Tibial nerve (tissue), 4 donors: ENCODE measurements around the gene KCNH1. TPM values are rescaled to one million over a fixed set of nuclear protein-coding genes. Genes with fewer than 3 reads are reported as not detected.

Experiments used
- DNase-seq, 2 donors: peaks; one replicate each; pipeline ENCODE4 v3.0.0-alpha.2; 2019; ENCODE audit warnings: low spot score in 2 of 2
- H3K27ac ChIP-seq, 4 donors: fragments of 200-600 bp; sonication (generic) in 3 of 4; one replicate each; pipeline ENCODE4 v1.5.1; 2017 to 2019; ENCODE audit warnings: mild to moderate bottlenecking in 1 of 4
- H3K27me3 ChIP-seq, 2 donors: fragments of 200-600 bp; sonication (generic) in 1 of 2; one replicate each; pipeline versions ENCODE4 v1.5.1 to v1.6.0; 2017 to 2019
- H3K36me3 ChIP-seq, 3 donors: fragments of 200-600 bp; sonication (generic); one replicate each; pipeline ENCODE4 v1.5.1; 2018 to 2019
- H3K4me1 ChIP-seq, 4 donors: fragments of 200-600 bp; sonication (generic) in 3 of 4; one replicate each; pipeline ENCODE4 v1.5.1; 2017 to 2019
- H3K4me3 ChIP-seq, 4 donors: fragments of 200-600 bp; sonication (generic) in 3 of 4; one replicate each; pipeline ENCODE4 v1.5.1; 2017 to 2019; ENCODE audit warnings: mild to moderate bottlenecking in 1 of 4, moderate library complexity in 1 of 4
- H3K9me3 ChIP-seq, 4 donors: fragments of 200-600 bp; sonication (generic) in 3 of 4; one replicate each; pipeline ENCODE4 v1.5.1; 2017 to 2019
- EP300 ChIP-seq, 2 donors: sonication (generic); formaldehyde crosslinking; IDR thresholded peaks; one replicate each; pipeline ENCODE4 v1.6.1; 2017; ENCODE audit warnings: antibody characterized with exemption in 2 of 2, mild to moderate bottlenecking in 1 of 2
- POLR2A ChIP-seq, 2 donors: fragments of 450-650 bp; IDR thresholded peaks; one replicate each; pipeline ENCODE4 v1.6.1; 2017; ENCODE audit warnings: antibody characterized with exemption in 2 of 2, mild to moderate bottlenecking in 2 of 2, moderate library complexity in 2 of 2
- WGBS, 2 donors: methylation state at CpG; one replicate each; pipeline ENCODE4 v1.1.5; 2018; 5-methylcytosine and 5-hydroxymethylcytosine counted together
- total RNA-seq, 4 donors: library from RNA; depleted of rRNA; stranded (reverse); fragments of >200 nt; gene quantifications; one replicate each; pipeline ENCODE4 v1.1.0, GENCODE V29; 2016
- TF ChIP-seq, protein P1 (sequence below), 5 experiments: fragments of 200-600 bp in 3 of 5; fragments of 450-650 bp in 2 of 5; sonication (generic) in 3 of 5; IDR thresholded peaks; one replicate each; pipeline ENCODE4 v1.5.1; 2016 to 2019; ENCODE audit warnings: antibody characterized with exemption in 5 of 5, mild to moderate bottlenecking in 3 of 5, moderate library complexity in 2 of 5

KCNH1 gene
- total RNA-seq, 4 donors from 2014 or later, result 1.9 to 10.0 (median 3.6) TPM

DNA sequence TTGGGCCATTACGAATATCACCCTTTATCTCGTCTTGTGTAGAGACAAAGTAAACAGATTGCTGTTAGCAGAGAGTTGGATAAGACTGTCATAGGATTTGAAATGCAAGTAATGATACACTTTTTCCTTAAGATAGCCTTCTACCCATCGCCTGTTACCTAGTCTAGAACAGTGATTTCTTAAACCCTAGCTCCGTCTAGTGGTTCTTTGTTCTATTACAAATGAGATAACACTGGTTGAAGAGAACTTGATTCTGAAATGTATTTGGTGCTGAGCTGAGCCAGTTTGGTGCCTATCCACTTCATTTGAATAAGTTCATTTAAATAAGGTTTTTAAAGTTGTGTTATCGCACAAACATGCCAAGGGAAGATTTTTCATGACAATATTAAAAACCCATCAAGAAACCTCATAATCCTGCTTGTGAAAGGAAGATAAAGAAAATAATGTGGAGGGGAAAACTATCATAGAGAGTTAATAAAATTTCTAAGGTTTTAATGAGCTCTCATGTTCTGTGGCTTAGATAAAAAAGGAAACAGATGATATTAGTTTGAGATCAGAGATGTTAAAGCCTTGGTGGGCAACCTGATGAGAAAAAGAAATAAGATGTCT lies 1.5 kb upstream of the KCNH1 start:
- TF ChIP-seq POLR2A (IDR thresholded peaks at IDR 0.05), result no peak
- TF ChIP-seq, protein P1, sequence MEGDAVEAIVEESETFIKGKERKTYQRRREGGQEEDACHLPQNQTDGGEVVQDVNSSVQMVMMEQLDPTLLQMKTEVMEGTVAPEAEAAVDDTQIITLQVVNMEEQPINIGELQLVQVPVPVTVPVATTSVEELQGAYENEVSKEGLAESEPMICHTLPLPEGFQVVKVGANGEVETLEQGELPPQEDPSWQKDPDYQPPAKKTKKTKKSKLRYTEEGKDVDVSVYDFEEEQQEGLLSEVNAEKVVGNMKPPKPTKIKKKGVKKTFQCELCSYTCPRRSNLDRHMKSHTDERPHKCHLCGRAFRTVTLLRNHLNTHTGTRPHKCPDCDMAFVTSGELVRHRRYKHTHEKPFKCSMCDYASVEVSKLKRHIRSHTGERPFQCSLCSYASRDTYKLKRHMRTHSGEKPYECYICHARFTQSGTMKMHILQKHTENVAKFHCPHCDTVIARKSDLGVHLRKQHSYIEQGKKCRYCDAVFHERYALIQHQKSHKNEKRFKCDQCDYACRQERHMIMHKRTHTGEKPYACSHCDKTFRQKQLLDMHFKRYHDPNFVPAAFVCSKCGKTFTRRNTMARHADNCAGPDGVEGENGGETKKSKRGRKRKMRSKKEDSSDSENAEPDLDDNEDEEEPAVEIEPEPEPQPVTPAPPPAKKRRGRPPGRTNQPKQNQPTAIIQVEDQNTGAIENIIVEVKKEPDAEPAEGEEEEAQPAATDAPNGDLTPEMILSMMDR (IDR thresholded peaks at IDR 0.05), result peak; percentile 36 to 57 (median 51)
- TF ChIP-seq EP300 (IDR thresholded peaks at IDR 0.05), result no peak
- Histone ChIP-seq H3K4me3 (no peak overlapping the region), H3K27me3 (peaks cover 0 to 28% of the 10 kb centered on the region in 2 donors), H3K9me3 (no peaks in the 10 kb centered on the region), H3K27ac (no peak overlapping the region), H3K4me1 (peaks cover 0 to 21% (median 12%) of the 10 kb centered on the region in 4 donors), H3K36me3 (no peaks in the 10 kb centered on the region)
- DNase-seq, result no peak
- 33 to 34% methylated on average over 5 of the region's 5 CpGs for WGBS, 2 donors

DNA sequence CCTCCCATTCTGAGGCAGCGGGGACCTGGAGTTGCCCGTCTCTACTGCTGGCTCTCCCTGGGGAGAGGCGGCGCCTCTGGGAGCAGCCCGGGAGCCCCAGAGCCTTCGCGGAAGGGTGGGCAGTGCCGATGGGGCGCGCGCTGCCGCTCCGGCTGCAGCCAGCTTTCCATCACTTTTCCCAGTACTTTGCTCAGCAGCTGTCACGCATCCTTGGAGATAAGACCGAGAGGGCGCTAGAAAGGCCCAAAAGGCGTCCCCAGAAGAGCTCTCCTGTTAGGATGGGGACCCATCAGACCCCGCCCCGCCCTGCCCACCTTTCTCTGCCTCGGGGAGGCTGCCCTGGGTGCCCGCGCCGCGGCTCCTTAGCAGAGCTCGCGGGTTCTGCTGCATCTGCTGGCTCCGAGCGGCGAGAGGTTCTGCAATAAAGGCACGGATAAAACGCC lies 534 bp downstream of the KCNH1 start:
- no peak overlapping the region for H3K27ac ChIP-seq

DNA sequence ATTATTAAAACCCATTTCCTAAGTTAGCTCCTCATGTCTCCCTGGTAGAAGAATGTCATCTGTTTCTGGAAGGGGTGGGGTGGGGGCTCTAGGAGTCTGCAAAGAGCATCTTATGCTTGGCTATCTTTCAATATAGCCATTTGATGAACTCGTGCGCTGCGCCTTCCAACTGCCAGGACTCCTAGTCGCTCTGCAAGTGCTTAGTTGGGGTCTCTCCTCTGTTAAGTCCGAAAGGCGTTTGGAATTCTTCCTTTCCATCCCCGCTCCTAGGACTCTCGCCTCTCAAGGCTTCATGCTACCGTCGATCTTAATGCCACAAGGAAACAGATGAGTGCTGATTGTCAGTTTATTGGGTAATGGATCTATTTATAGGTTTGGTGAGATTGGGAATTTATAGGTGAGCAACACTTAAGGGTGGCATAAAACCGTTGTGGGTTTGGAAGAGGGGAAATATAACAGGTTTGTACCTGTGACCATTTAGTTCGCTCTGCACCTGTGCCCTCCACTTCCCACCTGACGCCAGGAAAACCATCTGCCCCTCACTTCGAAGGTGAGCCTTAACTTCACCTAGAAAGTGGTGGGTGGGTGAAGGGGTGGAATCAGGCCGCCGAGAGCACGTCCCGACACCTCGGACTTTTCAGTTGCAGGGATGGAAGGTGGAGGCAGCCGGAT lies 1.1 kb downstream of the KCNH1 start:
- Histone ChIP-seq H3K4me1 (peaks cover 0 to 21% (median 12%) of the 10 kb centered on the region in 4 donors), H3K4me3 (peak overlapping the region in 3 of 4 donors; percentile 49 to 53 (median 51)), H3K36me3 (no peaks in the 10 kb centered on the region), H3K27me3 (peaks cover 0 to 32% of the 10 kb centered on the region in 2 donors), H3K27ac (no peak overlapping the region), H3K9me3 (no peaks in the 10 kb centered on the region)
- TF ChIP-seq EP300 (IDR thresholded peaks at IDR 0.05), result no peak
- no peak for TF ChIP-seq POLR2A (IDR thresholded peaks at IDR 0.05)
- TF ChIP-seq, protein P1 (IDR thresholded peaks at IDR 0.05), result no peak
- 24 to 27% methylated on average over 16 to 20 of the region's 20 CpGs for WGBS, 2 donors
- no peak for DNase-seq

More for the DNA sequence above, 534 bp downstream of the KCNH1 start:
- no peaks in the 10 kb centered on the region for H3K36me3 ChIP-seq
- no peaks in the 10 kb centered on the region for H3K9me3 ChIP-seq
- TF ChIP-seq, protein P1 (IDR thresholded peaks at IDR 0.05), result no peak
- TF ChIP-seq POLR2A (IDR thresholded peaks at IDR 0.05) (no peak), EP300 (IDR thresholded peaks at IDR 0.05) (no peak)
- H3K4me3 ChIP-seq, result peak overlapping the region; percentile 27 to 53 (median 50)
- H3K4me1 ChIP-seq, result peaks cover 0 to 21% (median 12%) of the 10 kb centered on the region in 4 donors
- WGBS, 2 donors, result 0% methylated on average over 10 to 26 of the region's 31 CpGs
- H3K27me3 ChIP-seq, result peaks cover 0 to 32% of the 10 kb centered on the region in 2 donors
- no peak for DNase-seq

DNA sequence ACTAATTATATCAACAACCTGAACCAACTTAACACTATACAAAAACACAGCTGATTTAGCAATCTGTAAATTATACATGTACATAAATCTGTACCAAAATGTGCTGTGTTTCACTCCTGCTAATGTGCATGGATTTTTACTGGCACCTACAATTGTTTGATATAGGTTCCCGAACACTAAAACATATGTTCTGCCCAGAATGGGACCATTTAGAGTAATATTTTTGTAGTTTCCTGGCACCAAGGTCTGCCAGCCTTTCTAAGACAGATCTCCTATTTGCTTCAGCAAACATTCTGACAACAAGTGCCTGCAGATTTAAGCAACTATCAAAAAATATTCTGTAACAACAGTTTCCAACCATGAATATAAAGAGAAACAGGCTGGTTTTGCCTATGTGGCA lies 4.2 kb downstream of the KCNH1 start:
- Histone ChIP-seq H3K4me3 (no peak overlapping the region), H3K36me3 (no peaks in the 10 kb centered on the region), H3K27ac (no peak overlapping the region), H3K9me3 (no peaks in the 10 kb centered on the region), H3K4me1 (peaks cover 0 to 21% (median 12%) of the 10 kb centered on the region in 4 donors), H3K27me3 (peaks cover 0 to 38% of the 10 kb centered on the region in 2 donors)
- 81 to 93% methylated on average over 1 of the region's 1 CpG for WGBS, 2 donors
- TF ChIP-seq, protein P1 (IDR thresholded peaks at IDR 0.05), result no peak
- TF ChIP-seq POLR2A (IDR thresholded peaks at IDR 0.05) (no peak), EP300 (IDR thresholded peaks at IDR 0.05) (no peak)
- no peak for DNase-seq

DNA sequence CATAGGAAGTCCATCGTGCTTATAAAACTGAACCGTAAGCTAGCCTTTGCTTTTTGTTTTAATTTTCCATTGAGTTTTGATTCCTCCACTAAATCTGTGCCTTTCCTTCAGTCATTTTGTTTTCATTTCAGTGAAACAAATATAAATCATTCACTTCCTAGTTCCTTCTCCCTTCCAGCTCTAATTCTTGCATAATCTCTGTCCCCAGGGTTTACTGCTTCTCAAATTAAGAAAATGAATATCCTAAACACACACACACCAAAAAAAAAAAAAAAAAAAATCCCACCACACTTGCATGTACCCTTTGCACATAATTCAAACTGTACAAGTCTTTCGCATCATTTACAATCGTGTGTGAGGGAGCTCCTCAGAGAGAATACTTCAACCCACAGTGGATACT lies 6.8 kb downstream of the KCNH1 start:
- WGBS, 2 donors, result 53 to 58% methylated on average over 4 of the region's 4 CpGs
- Histone ChIP-seq H3K27ac (peak overlapping the region in 1 of 4 donors; percentile 50), H3K27me3 (peaks cover 0 to 21% of the 10 kb centered on the region in 2 donors), H3K4me1 (no peaks in the 10 kb centered on the region), H3K4me3 (no peak overlapping the region), H3K36me3 (no peaks in the 10 kb centered on the region), H3K9me3 (no peaks in the 10 kb centered on the region)
- no peak for DNase-seq
- TF ChIP-seq, protein P1 (IDR thresholded peaks at IDR 0.05), result no peak
- no peak for TF ChIP-seq POLR2A (IDR thresholded peaks at IDR 0.05)
- TF ChIP-seq EP300 (IDR thresholded peaks at IDR 0.05), result no peak
